Astrocyte (in vitro differentiated cells and primary cell): Measurements from ENCODE around the gene TP73. TPM values are rescaled to one million over a fixed set of nuclear protein-coding genes. Genes with fewer than 3 reads are reported as not detected.
A peak's percentile ranks its signal among the peaks of the same experiment; 100 is the strongest.

Source experiments
- DNase-seq: peaks from one replicate; pipeline ENCODE4 v3.0.0-alpha.2; 2010; ENCODE audit warnings: low read depth
- FAIRE-seq: peaks from 2 replicates; lab custom pipeline; 2011; peaks lifted over from hg19 to GRCh38; lab: Jason Lieb, UNC
- H2AFZ ChIP-seq: 2 replicates; pipeline ENCODE4 v1.6.0; 2012; ENCODE audit warnings: low read depth, low read length, inconsistent platforms
- H3K27ac ChIP-seq: 2 replicates; pipeline ENCODE4 v1.5.1; 2011; ENCODE audit warnings: low read depth, low read length, inconsistent platforms
- H3K27me3 ChIP-seq: 2 replicates; pipeline ENCODE4 v1.6.0; 2011; ENCODE audit warnings: low read length, inconsistent platforms; ENCODE audit not compliant: insufficient read depth
- H3K36me3 ChIP-seq: 2 replicates; pipeline ENCODE4 v1.5.1; 2011; ENCODE audit warnings: low read length, inconsistent platforms; ENCODE audit not compliant: insufficient read depth
- H3K4me1 ChIP-seq: 2 replicates; pipeline ENCODE4 v1.5.1; 2011; ENCODE audit warnings: low read length, inconsistent platforms; ENCODE audit not compliant: insufficient read depth
- H3K4me2 ChIP-seq: 2 replicates; pipeline ENCODE4 v1.6.0; 2012; ENCODE audit warnings: low read length, inconsistent platforms
- H3K4me3 ChIP-seq: 2 replicates; pipeline ENCODE4 v1.5.1; 2011; ENCODE audit warnings: low read depth, mild to moderate bottlenecking, low read length, inconsistent platforms; ENCODE audit not compliant: insufficient read depth
- H3K79me2 ChIP-seq: 2 replicates; pipeline ENCODE4 v1.6.0; 2012; ENCODE audit warnings: mild to moderate bottlenecking, low read length, inconsistent platforms; ENCODE audit not compliant: insufficient read depth
- H3K9ac ChIP-seq: 2 replicates; pipeline ENCODE4 v1.6.0; 2012; ENCODE audit warnings: mild to moderate bottlenecking, low read length, inconsistent platforms
- H3K9me3 ChIP-seq: 2 replicates; pipeline ENCODE4 v1.5.1; 2012; ENCODE audit warnings: low read depth, mild to moderate bottlenecking, low read length, inconsistent platforms; ENCODE audit not compliant: insufficient read depth
- H4K20me1 ChIP-seq: 2 replicates; pipeline ENCODE4 v1.6.0; 2012; ENCODE audit warnings: low read length, inconsistent platforms; ENCODE audit not compliant: insufficient read depth
- H3K27ac Mint-ChIP-seq: one replicate; pipeline ENCODE4 v1.8.0; 2021; ENCODE audit warnings: mild to moderate bottlenecking, mixed read lengths; ENCODE audit not compliant: unreplicated experiment
- H3K27me3 Mint-ChIP-seq: one replicate; pipeline ENCODE4 v1.8.0; 2021; ENCODE audit warnings: low read depth, mixed read lengths; ENCODE audit not compliant: unreplicated experiment
- H3K36me3 Mint-ChIP-seq: one replicate; pipeline ENCODE4 v1.8.0; 2021; ENCODE audit warnings: low read depth, mixed read lengths; ENCODE audit not compliant: unreplicated experiment
- H3K4me1 Mint-ChIP-seq: one replicate; pipeline ENCODE4 v1.8.0; 2021; ENCODE audit warnings: low read depth, mixed read lengths; ENCODE audit not compliant: unreplicated experiment
- H3K4me3 Mint-ChIP-seq: one replicate; pipeline ENCODE4 v1.8.0; 2021; ENCODE audit warnings: mild to moderate bottlenecking, moderate library complexity, mixed read lengths; ENCODE audit not compliant: unreplicated experiment
- H3K9me3 Mint-ChIP-seq: one replicate; pipeline ENCODE4 v1.8.0; 2021; ENCODE audit warnings: mild to moderate bottlenecking, mixed read lengths; ENCODE audit not compliant: unreplicated experiment
- CTCF ChIP-seq: IDR thresholded peaks from 2 replicates; pipeline ENCODE4 v1.5.1; 2011; ENCODE audit warnings: low read depth, mild to moderate bottlenecking, inconsistent platforms, low read length, moderate library complexity; ENCODE audit not compliant: insufficient read depth
- EZH2 ChIP-seq: IDR thresholded peaks from 2 replicates; pipeline ENCODE4 v1.6.1; 2012; ENCODE audit warnings: mild to moderate bottlenecking, low read length, inconsistent platforms; ENCODE audit not compliant: insufficient read depth
- total RNA-seq: library from RNA; stranded (reverse); gene quantifications from 2 replicates; pipeline ENCODE4 v1.2.1, GENCODE V29; 2021

TP73 gene
- total RNA-seq, 1 donor from 2014 or later, result 0.18 TPM

- H3K4me1 ChIP-seq, result peaks cover 18% of the 10 kb centered on the region
- no peaks in the 10 kb centered on the region for H3K79me2 ChIP-seq
- H3K9ac ChIP-seq, result peak within 1 kb of the TSS; percentile 43
- Mint-ChIP-seq H3K27me3 (peaks cover 6% of the 10 kb centered on the region), H3K36me3 (no peaks in the 10 kb centered on the region), H3K4me1 (peaks cover 6% of the 10 kb centered on the region), H3K4me3 (peak within 1 kb of the TSS; percentile 74), H3K27ac (no peak within 1 kb of the TSS), H3K9me3 (no peaks in the 10 kb centered on the region)
- DNase-seq, result no peak
- FAIRE-seq, result no peak
- peaks cover 2% of the 10 kb centered on the region for H4K20me1 ChIP-seq
- no peaks in the 10 kb centered on the region for H3K27me3 ChIP-seq
- H2AFZ ChIP-seq, result peak within 1 kb of the TSS; percentile 87
- peak within 1 kb of the TSS; percentile 55 for H3K4me3 ChIP-seq
- H3K27ac ChIP-seq, result no peak within 1 kb of the TSS
- H3K4me2 ChIP-seq, result peak within 1 kb of the TSS; percentile 83
- no peaks in the 10 kb centered on the region for H3K36me3 ChIP-seq
- H3K9me3 ChIP-seq, result no peaks in the 10 kb centered on the region
- TF ChIP-seq EZH2 (no peak), CTCF (no peak)
Observed at GRCh38 chr1:3772715-3773571, 120.6 kb downstream of the TP73 start, which contains the start of gene SMIM1. SMIM1 (plus strand) TSS chr1:3772749; CDS start chr1:3775374, 2,625 bp downstream.

- H3K4me1 ChIP-seq, result peaks cover 18% of the 10 kb centered on the region
Observed at GRCh38 chr1:3773572-3774275, 121.4 kb downstream of the TP73 start.

More at GRCh38 chr1:3773572-3774275, 121.4 kb downstream of the TP73 start:
- no peaks in the 10 kb centered on the region for H3K79me2 ChIP-seq
- H3K9me3 Mint-ChIP-seq, result no peaks in the 10 kb centered on the region
- H3K27ac ChIP-seq, result no peak overlapping the region
- no peak overlapping the region for H3K9ac ChIP-seq
- no peak overlapping the region for H3K4me2 ChIP-seq
- H2AFZ ChIP-seq, result no peak overlapping the region
- DNase-seq (no peak), FAIRE-seq (no peak)
- TF ChIP-seq CTCF (no peak), EZH2 (no peak)
- H3K27me3 Mint-ChIP-seq, result peaks cover 6% of the 10 kb centered on the region
- no peaks in the 10 kb centered on the region for H3K36me3 Mint-ChIP-seq
- H3K4me1 Mint-ChIP-seq, result peaks cover 6% of the 10 kb centered on the region
- H3K27me3 ChIP-seq, result no peaks in the 10 kb centered on the region
- peaks cover 4% of the 10 kb centered on the region for H4K20me1 ChIP-seq
- H3K36me3 ChIP-seq, result no peaks in the 10 kb centered on the region
- H3K4me3 Mint-ChIP-seq, result peak overlapping the region; percentile 64
- no peak overlapping the region for H3K27ac Mint-ChIP-seq
- H3K4me3 ChIP-seq, result no peak overlapping the region
- H3K9me3 ChIP-seq, result no peaks in the 10 kb centered on the region
